IPS DF 6.9 (cell line): ENCODE data around the gene TAB3.

Experiments used
- DNase-seq: peaks from one replicate; pipeline ENCODE4 v3.0.0-alpha.2; 2013; ENCODE audit warnings: low read depth, low spot score
- H3K27ac ChIP-seq: one replicate; pipeline ENCODE4 v1.5.1; 2013; ENCODE audit warnings: low read length, control low read depth
- H3K27me3 ChIP-seq: 2 replicates; pipeline ENCODE4 v1.6.1; 2013; ENCODE audit warnings: mild to moderate bottlenecking, low read length; ENCODE audit not compliant: control insufficient read depth, insufficient read depth
- H3K36me3 ChIP-seq: 2 replicates; pipeline ENCODE4 v1.6.1; 2013; ENCODE audit warnings: low read length; ENCODE audit not compliant: control insufficient read depth, insufficient read depth
- H3K4me1 ChIP-seq: 2 replicates; pipeline ENCODE4 v1.6.1; 2013; ENCODE audit warnings: low read length; ENCODE audit not compliant: control insufficient read depth, insufficient read depth
- H3K4me3 ChIP-seq: 2 replicates; pipeline ENCODE4 v1.5.1; 2013; ENCODE audit warnings: mild to moderate bottlenecking, low read length
- H3K9me3 ChIP-seq: 2 replicates; pipeline ENCODE4 v1.6.1; 2013; ENCODE audit warnings: low read length, inconsistent platforms; ENCODE audit not compliant: control insufficient read depth, insufficient read depth
- WGBS: extraction: QIAGEN DNeasy Blood & Tissue Kit; methylation state at CpG from one replicate; pipeline ENCODE4 v1.1.7; 2013; ENCODE audit warnings: mixed read lengths, missing lambda C conversion rate; ENCODE audit not compliant: insufficient read length, insufficient coverage; 5-methylcytosine and 5-hydroxymethylcytosine counted together

The TAB3 gene

DNA sequence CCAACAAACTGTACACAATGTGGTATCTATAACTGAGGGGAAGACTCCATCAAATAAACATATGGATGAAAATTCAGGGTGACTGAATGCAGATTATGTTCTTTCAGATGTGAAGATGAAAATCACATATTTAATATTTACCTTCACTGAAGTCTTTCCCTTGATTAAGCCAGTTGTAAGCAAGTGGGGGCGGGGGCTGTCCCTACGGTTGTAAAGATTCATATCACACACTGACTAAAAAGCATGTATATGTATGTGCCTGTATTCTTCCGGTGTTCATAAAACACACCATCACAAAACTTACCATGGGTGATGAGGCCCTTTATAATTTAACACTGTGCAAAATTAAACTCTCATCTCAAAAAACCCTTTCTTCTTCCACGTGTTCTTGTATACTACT is 1.3 kb downstream of the TAB3 start:
- no peaks in the 10 kb centered on the region for H3K36me3 ChIP-seq
- 100% methylated on average over 1 of the region's 4 CpGs for WGBS
- no peaks in the 10 kb centered on the region for H3K9me3 ChIP-seq
- DNase-seq, result no peak
- no peak overlapping the region for H3K27ac ChIP-seq
- no peaks in the 10 kb centered on the region for H3K4me1 ChIP-seq
- no peaks in the 10 kb centered on the region for H3K27me3 ChIP-seq
- no peak overlapping the region for H3K4me3 ChIP-seq

DNA sequence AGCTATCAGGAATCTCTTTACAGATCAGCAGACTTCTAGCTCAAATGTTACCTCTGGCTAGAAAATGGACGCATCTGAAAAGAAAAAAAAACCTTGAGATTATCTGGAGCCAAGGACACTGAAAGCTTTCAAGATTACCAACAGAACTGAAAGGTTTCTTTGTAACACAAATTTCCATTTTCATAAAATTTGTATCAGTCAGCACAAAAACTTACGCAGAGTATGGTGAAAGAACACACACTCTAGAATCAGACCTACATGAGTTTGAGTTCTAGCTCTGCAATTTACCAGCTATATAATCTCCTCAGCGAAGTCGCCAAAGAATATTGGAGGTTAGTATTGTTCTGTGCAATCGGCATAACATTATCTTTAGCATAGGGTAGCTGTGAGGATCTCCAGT is 1.8 kb downstream of the TAB3 start:
- Histone ChIP-seq H3K9me3 (no peaks in the 10 kb centered on the region), H3K4me3 (no peak overlapping the region), H3K27ac (no peak overlapping the region), H3K27me3 (no peaks in the 10 kb centered on the region), H3K36me3 (no peaks in the 10 kb centered on the region), H3K4me1 (no peaks in the 10 kb centered on the region)
- no peak for DNase-seq
- WGBS, result no CpG with 5 or more reads among the region's 5 CpGs

DNA sequence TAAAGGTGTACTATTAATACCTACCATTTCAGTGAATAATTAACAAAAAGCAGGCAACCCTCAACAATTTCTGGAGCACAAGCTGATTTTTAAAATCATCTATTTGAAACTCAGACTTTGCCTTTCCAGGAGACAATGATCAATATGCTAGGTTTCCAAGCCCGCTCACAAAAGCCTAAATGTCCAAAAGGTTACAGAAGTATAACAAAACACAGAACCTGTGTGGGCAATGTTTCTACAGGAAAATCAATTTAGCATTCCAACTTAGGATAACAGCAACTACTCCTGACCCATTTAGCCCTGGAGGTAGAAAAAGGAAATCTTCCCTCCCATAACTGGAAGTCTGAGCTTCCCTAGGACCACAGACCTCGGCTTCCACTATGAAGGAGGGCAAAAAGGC is 3.9 kb downstream of the TAB3 start:
- no peaks in the 10 kb centered on the region for H3K4me1 ChIP-seq
- H3K27me3 ChIP-seq, result no peaks in the 10 kb centered on the region
- no CpG with 5 or more reads among the region's 2 CpGs for WGBS
- H3K4me3 ChIP-seq, result no peak overlapping the region
- H3K36me3 ChIP-seq, result no peaks in the 10 kb centered on the region
- H3K27ac ChIP-seq, result no peak overlapping the region
- DNase-seq, result no peak
- no peaks in the 10 kb centered on the region for H3K9me3 ChIP-seq

DNA sequence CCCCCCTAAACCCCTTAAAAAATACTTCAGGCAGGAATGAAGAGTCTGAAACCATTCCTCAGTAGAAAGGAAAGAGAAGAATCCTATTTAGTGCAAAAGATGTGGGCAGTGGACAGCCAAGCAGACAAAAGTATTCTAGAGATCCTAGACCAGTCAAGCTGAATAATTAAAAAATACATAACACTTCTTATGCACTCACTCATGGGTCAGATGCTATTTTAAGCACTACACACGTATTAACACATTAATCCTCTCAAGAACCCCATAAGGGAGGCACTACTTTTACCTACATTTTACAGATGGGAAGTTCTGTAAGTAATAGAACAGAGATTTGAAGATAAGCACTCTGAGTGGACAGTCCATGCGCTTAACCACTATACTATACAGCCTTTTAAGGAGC is 5.9 kb downstream of the TAB3 start:
- no CpG with 5 or more reads among the region's 2 CpGs for WGBS
- Histone ChIP-seq H3K4me3 (no peak overlapping the region), H3K27ac (no peak overlapping the region), H3K36me3 (no peaks in the 10 kb centered on the region), H3K27me3 (no peaks in the 10 kb centered on the region), H3K4me1 (no peaks in the 10 kb centered on the region), H3K9me3 (no peaks in the 10 kb centered on the region)
- DNase-seq, result no peak

DNA sequence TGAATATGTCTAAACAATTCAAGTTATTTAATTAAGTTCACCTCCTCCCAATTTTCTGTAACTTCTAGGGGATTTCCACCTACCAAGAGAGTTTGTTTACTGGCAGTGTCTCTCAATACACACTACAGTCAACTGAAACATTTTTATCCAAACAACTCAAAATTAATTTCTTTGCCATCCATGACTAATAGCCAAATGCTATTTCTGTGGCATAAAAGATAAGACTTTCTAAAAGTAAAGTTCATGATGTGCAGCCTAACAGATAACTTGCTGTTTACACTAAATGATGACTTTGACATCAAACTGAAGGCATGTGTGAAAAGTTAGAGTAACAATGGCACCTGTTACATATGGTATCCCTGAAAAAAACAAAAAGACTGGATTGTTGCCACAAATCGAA is 7.3 kb downstream of the TAB3 start:
- no CpG with 5 or more reads among the region's 1 CpG for WGBS
- H3K4me1 ChIP-seq, result no peaks in the 10 kb centered on the region
- no peak overlapping the region for H3K27ac ChIP-seq
- H3K9me3 ChIP-seq, result no peaks in the 10 kb centered on the region
- no peaks in the 10 kb centered on the region for H3K27me3 ChIP-seq
- no peaks in the 10 kb centered on the region for H3K36me3 ChIP-seq
- no peak for DNase-seq
- no peak overlapping the region for H3K4me3 ChIP-seq

DNA sequence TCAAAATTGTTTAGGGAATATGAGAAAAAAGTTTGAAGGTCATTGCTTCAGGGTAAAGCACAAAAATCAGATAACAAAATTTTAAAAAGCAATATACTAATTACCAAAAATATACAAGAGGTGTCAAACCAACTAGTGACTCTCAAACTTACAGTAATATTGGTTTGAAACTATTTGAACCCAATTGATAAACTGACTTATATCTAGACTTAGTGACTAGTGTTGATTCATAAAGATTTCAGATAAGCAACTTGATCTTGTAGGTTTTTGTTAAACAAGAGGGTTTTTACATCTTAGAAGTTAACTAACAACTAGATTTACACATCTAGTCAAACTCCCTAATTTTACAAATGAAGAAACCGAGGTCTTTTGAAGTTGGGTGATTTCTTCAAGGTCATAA is 7.7 kb downstream of the TAB3 start:
- H3K36me3 ChIP-seq, result no peaks in the 10 kb centered on the region
- WGBS, result no CpG with 5 or more reads among the region's 1 CpG
- no peaks in the 10 kb centered on the region for H3K4me1 ChIP-seq
- H3K9me3 ChIP-seq, result no peaks in the 10 kb centered on the region
- no peak for DNase-seq
- no peak overlapping the region for H3K4me3 ChIP-seq
- H3K27me3 ChIP-seq, result no peaks in the 10 kb centered on the region
- no peak overlapping the region for H3K27ac ChIP-seq

DNA sequence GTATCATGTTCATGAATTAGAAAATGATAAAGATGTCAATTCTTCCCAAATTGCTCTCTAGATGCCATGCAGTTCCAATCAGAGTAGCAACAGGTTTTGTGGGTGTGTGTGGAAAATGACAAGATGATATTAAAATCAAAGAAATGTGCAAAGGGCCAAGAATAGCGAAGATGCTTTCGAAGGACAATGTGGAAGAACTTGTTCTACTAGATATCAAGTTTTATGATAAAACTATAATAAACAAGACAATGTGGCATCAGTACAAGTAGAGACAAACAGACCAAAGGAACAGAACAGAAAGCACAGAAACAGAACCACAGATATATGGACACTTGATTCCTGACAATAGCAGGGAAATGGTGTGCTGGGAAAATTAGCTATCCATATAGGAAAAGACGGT is 9.0 kb downstream of the TAB3 start:
- H3K4me3 ChIP-seq, result no peak overlapping the region
- no peaks in the 10 kb centered on the region for H3K36me3 ChIP-seq
- DNase-seq, result no peak
- no CpG with 5 or more reads among the region's 3 CpGs for WGBS
- H3K27me3 ChIP-seq, result no peaks in the 10 kb centered on the region
- no peaks in the 10 kb centered on the region for H3K4me1 ChIP-seq
- H3K27ac ChIP-seq, result no peak overlapping the region
- H3K9me3 ChIP-seq, result no peaks in the 10 kb centered on the region

DNA sequence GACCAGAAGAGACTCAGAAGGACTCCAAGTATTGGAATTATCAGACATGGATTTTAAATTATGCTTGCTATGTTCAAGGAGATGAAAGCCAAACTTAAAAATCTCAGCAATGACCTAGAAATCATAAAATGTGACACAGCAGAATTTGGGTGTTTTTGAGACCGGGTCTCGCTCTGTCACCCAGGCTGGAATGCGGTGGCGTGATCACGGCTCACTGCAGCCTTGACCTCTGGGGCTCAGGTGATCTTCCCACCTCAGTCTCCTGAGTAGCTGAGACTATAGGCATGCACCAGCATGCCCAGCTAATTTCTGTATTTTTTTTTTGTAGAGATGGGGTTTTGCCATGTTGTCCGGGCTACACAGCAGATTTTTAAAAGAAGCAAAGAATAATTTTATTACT is 12.7 kb downstream of the TAB3 start:
- no CpG with 5 or more reads among the region's 6 CpGs for WGBS
- Histone ChIP-seq H3K4me1 (no peaks in the 10 kb centered on the region), H3K27me3 (no peaks in the 10 kb centered on the region), H3K4me3 (no peak overlapping the region), H3K9me3 (no peaks in the 10 kb centered on the region), H3K27ac (no peak overlapping the region), H3K36me3 (no peaks in the 10 kb centered on the region)
- DNase-seq, result no peak

DNA sequence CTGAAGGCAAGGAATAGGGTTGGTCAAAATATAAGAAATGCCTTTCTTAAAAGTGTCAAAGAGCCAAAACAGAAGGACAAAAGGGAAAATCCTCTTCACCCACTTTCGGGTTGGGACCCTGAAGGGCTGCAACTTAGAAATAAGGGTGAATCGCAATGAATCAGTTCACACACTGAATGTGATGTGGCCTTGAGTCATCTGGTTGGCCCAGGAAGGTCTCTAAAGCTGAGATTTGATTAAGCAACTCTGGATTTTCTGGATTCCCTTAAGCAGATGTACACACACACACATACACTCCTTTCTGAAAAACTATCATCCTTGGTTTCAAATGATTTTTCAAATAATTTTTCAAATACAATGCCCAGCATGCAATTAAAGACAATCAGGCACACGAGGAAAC is 13.1 kb downstream of the TAB3 start:
- H3K4me3 ChIP-seq, result no peak overlapping the region
- H3K9me3 ChIP-seq, result no peaks in the 10 kb centered on the region
- H3K27ac ChIP-seq, result no peak overlapping the region
- H3K36me3 ChIP-seq, result no peaks in the 10 kb centered on the region
- H3K4me1 ChIP-seq, result no peaks in the 10 kb centered on the region
- DNase-seq, result no peak
- no peaks in the 10 kb centered on the region for H3K27me3 ChIP-seq
- no CpG with 5 or more reads among the region's 3 CpGs for WGBS

DNA sequence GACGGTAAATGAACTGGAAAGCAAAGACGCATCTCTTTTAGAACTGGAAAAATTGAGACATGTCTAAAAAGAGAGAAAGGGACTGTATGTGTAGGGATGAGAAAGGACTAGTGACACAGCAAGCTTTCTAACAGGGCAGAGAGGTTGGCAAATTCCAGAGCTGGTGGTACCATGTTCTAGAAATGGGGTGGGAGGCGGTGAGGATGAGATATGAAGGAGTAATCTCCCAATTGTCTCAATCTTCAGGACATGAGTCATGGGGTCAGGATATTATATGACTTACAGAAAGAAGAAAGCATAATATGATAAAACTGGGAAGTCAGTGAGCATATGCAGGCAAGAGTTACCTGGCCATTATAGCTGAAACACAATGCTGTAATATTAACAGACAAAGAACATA is 14.2 kb downstream of the TAB3 start:
- Histone ChIP-seq H3K27me3 (no peaks in the 10 kb centered on the region), H3K4me3 (no peak overlapping the region), H3K36me3 (no peaks in the 10 kb centered on the region), H3K9me3 (no peaks in the 10 kb centered on the region), H3K4me1 (no peaks in the 10 kb centered on the region), H3K27ac (no peak overlapping the region)
- no peak for DNase-seq
- no CpG with 5 or more reads among the region's 3 CpGs for WGBS

DNA sequence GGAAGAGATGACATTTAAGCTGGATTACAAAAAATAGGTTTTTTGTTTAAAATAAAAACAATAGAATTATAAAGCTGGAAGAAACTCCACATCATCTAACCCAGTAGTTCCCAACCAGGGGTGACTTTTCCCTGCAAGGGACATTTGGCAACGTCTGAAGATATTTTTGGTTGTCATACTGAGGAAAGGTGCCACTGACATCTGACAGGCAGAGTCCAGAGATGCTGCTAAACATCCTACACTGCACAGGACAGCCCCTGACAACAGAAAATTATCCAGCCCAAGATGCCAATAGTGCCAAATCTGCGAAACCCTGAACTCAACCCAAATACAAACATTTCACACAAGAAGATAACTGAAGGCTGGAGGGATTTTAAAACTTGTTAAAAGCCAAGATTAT is 18.5 kb downstream of the TAB3 start:
- Histone ChIP-seq H3K27me3 (no peaks in the 10 kb centered on the region), H3K27ac (no peak overlapping the region), H3K9me3 (no peaks in the 10 kb centered on the region), H3K36me3 (no peaks in the 10 kb centered on the region), H3K4me1 (no peaks in the 10 kb centered on the region), H3K4me3 (no peak overlapping the region)
- DNase-seq, result no peak
- no CpG with 5 or more reads among the region's 2 CpGs for WGBS
